AG04449 (cell line): ENCODE results near the gene NCAM2.
A peak's percentile ranks its signal among the peaks of the same experiment; 100 is the strongest.

Source experiments
- CTCF ChIA-PET: fragments of 350-600 bp; formaldehyde crosslinking; extraction: SDS; loops from one replicate; lab custom pipeline; 2021; ENCODE audit warnings: antibody characterized with exemption; lab: Yijun Ruan, JAX
- POLR2A ChIA-PET: fragments of 400-600, 350-600 bp; formaldehyde crosslinking; extraction: SDS; loops from one replicate; lab custom pipeline; 2020; ENCODE audit warnings: antibody characterized with exemption, inconsistent platforms; lab: Yijun Ruan, JAX
- DNase-seq: peaks from one replicate; pipeline ENCODE4 v3.0.0-alpha.2; 2010; ENCODE audit warnings: low read depth, low spot score
- H3K4me3 ChIP-seq: 2 replicates; pipeline ENCODE4 v1.5.1; 2011; ENCODE audit warnings: low read depth, mild to moderate bottlenecking, control low read depth, low read length
- CTCF ChIP-seq: IDR thresholded peaks from one replicate; pipeline ENCODE4 v1.5.1; 2011; ENCODE audit warnings: mild to moderate bottlenecking, moderate library complexity, low read length, control low read depth, inconsistent platforms; ENCODE audit not compliant: insufficient read depth; ENCODE audit errors: missing control alignments

The NCAM2 gene

GRCh38 chr21:21345872-21346271 is 347.7 kb downstream of the NCAM2 start:
- TF ChIP-seq CTCF, result no peak
- H3K4me3 ChIP-seq, result no peak overlapping the region
- DNase-seq, result no peak
- ChIA-PET POLR2A (no interaction called here), CTCF (no interaction called here)

- POLR2A ChIA-PET, result no interaction called here
- H3K4me3 ChIP-seq, result no peak overlapping the region
- no peak for TF ChIP-seq CTCF
- no peak for DNase-seq
- CTCF ChIA-PET, result interaction anchor here (0.8 kb wide), 1 partner anchor 134 kb away, joined by 3 read pairs; no protein-coding TSS in a partner anchor
These were observed 368.1 kb downstream of the NCAM2 start for GRCh38 chr21:21366277-21366676.

- POLR2A ChIA-PET, result no interaction called here
- no peak for TF ChIP-seq CTCF
- CTCF ChIA-PET, result interaction anchor here (1.1 kb wide), 1 partner anchor 363 kb away, joined by 3 read pairs; no protein-coding TSS in a partner anchor
- no peak for DNase-seq
- H3K4me3 ChIP-seq, result no peak overlapping the region
These were observed 369.4 kb downstream of the NCAM2 start for GRCh38 chr21:21367583-21367982.

- DNase-seq, result no peak
- ChIA-PET POLR2A (no interaction called here), CTCF (interaction anchor here (0.9 to 1.7 kb wide), 13 partner anchors 9 to 548 kb away, joined by 3 to 10 read pairs (median 4); no protein-coding TSS in a partner anchor)
- TF ChIP-seq CTCF, result peak; percentile 29
- no peak overlapping the region for H3K4me3 ChIP-seq
These were observed 375.8 kb downstream of the NCAM2 start for GRCh38 chr21:21373969-21374368.

GRCh38 chr21:21383126-21383525 is 384.9 kb downstream of the NCAM2 start:
- POLR2A ChIA-PET, result no interaction called here
- no peak overlapping the region for H3K4me3 ChIP-seq
- CTCF ChIA-PET, result interaction anchor here (1.0 to 1.7 kb wide), 4 partner anchors 9 to 539 kb away, joined by 3 to 5 read pairs (median 4); no protein-coding TSS in a partner anchor
- no peak for TF ChIP-seq CTCF
- DNase-seq, result no peak

GRCh38 chr21:21384977-21385376 is 386.8 kb downstream of the NCAM2 start:
- no peak for DNase-seq
- CTCF ChIA-PET, result interaction anchor here (0.7 kb wide), 1 partner anchor 10 kb away, joined by 3 read pairs; no protein-coding TSS in a partner anchor
- POLR2A ChIA-PET, result no interaction called here
- no peak for TF ChIP-seq CTCF
- H3K4me3 ChIP-seq, result no peak overlapping the region
